GM12878 (cell line): ENCODE results near the gene ZPBP. TPM values are rescaled to one million over a fixed set of nuclear protein-coding genes. Genes with fewer than 3 reads are reported as not detected.

ENCODE experiments used
- ATAC-seq: fragments of 200-7000 bp; cut with Tn5 transposase; 3 replicates; pipeline ENCODE4 v1.9.1; 2020; ENCODE audit warnings: mild to moderate bottlenecking, moderate library complexity
- BruUV-seq: library from RNA; stranded (reverse); fragments of 400-500 nt; replicated peaks from 2 replicates; lab custom pipeline; 2021; lab: Mats Ljungman, UMichigan
- CTCF ChIA-PET: fragments of 300-600 bp; sonication (Branson Sonifier 250); formaldehyde crosslinking; extraction: SDS; loops from one replicate; lab custom pipeline; 2021; ENCODE audit warnings: inconsistent platforms; lab: Yijun Ruan, JAX
- POLR2A ChIA-PET: fragments of 350-600 bp; formaldehyde crosslinking; extraction: SDS; loops from one replicate; lab custom pipeline; 2021; ENCODE audit warnings: inconsistent platforms; lab: Charles Lee
- RAD21 ChIA-PET: fragments of 300-600 bp; sonication (Branson Sonifier 250); formaldehyde crosslinking; loops from one replicate; lab custom pipeline; 2023; ENCODE audit warnings: antibody characterized with exemption; ENCODE audit not compliant: unreplicated experiment; lab: Charles Lee
- SMC1A ChIA-PET: fragments of 300-600 bp; sonication (Branson Sonifier 250); formaldehyde crosslinking; loops from one replicate; lab custom pipeline; 2023; ENCODE audit not compliant: unreplicated experiment, uncharacterized antibody; lab: Charles Lee
- DNase-seq: peaks from one replicate; pipeline ENCODE4 v3.0.0-alpha.2; 2011; ENCODE audit warnings: low read depth, low spot score
- FAIRE-seq: peaks from 3 replicates; lab custom pipeline; 2011; peaks lifted over from hg19 to GRCh38; lab: Jason Lieb, UNC
- H2AFZ ChIP-seq: 2 replicates; pipeline ENCODE4 v1.6.0; 2011; ENCODE audit warnings: low read depth, low read length, control low read depth; ENCODE audit not compliant: control insufficient read depth
- H3K27ac ChIP-seq: 2 replicates; pipeline ENCODE4 v1.5.1; 2011; ENCODE audit warnings: control low read depth; ENCODE audit not compliant: control insufficient read depth, insufficient read depth
- H3K27me3 ChIP-seq, 2 experiments: replicated peaks in 1 of 2; 2 replicates each; pipeline versions ENCODE4 v1.6.0 to v1.6.1; 2011; ENCODE audit warnings: low read length in 1 of 2; ENCODE audit not compliant: control insufficient read depth in 2 of 2, insufficient read depth in 2 of 2
- H3K36me3 ChIP-seq, 2 experiments: 2 replicates each; pipeline ENCODE4 v1.5.1; 2011; ENCODE audit warnings: low read length in 1 of 2; ENCODE audit not compliant: control insufficient read depth in 2 of 2, insufficient read depth in 2 of 2
- H3K4me1 ChIP-seq: 2 replicates; pipeline ENCODE4 v1.6.1; 2011; ENCODE audit warnings: mild to moderate bottlenecking, low read length, moderate library complexity, mixed read lengths; ENCODE audit not compliant: control insufficient read depth, insufficient read depth
- H3K4me2 ChIP-seq: 2 replicates; pipeline ENCODE4 v1.6.0; 2011; ENCODE audit warnings: control low read depth; ENCODE audit not compliant: control insufficient read depth, insufficient read depth
- H3K4me3 ChIP-seq: fragments of 200-600 bp; sonication (generic); 2 replicates; pipeline ENCODE4 v1.5.1; 2016
- H3K79me2 ChIP-seq: 2 replicates; pipeline ENCODE4 v1.6.0; 2011; ENCODE audit warnings: low read length; ENCODE audit not compliant: control insufficient read depth, insufficient read depth
- H3K9ac ChIP-seq: 2 replicates; pipeline ENCODE4 v1.8.0; 2011; ENCODE audit warnings: low read length, control low read depth, mixed read lengths; ENCODE audit not compliant: control insufficient read depth, insufficient read depth
- H3K9me3 ChIP-seq: replicated peaks from 3 replicates; pipeline ENCODE4 v1.5.1; 2011; ENCODE audit warnings: mild to moderate bottlenecking, low read length; ENCODE audit not compliant: control insufficient read depth, insufficient read depth
- H4K20me1 ChIP-seq: 2 replicates; pipeline ENCODE4 v1.6.0; 2011; ENCODE audit not compliant: control insufficient read depth, insufficient read depth
- BACH1 ChIP-seq: fragments of 450-650 bp; IDR thresholded peaks from 2 replicates; pipeline ENCODE4 v1.6.1; 2017; ENCODE audit warnings: mild to moderate bottlenecking, borderline replicate concordance
- CEBPZ ChIP-seq: fragments of 150-350 bp; IDR thresholded peaks from 2 replicates; pipeline ENCODE4 v1.6.1; 2016; ENCODE audit warnings: low read depth, low read length
- CHD1 ChIP-seq: IDR thresholded peaks from 2 replicates; pipeline ENCODE4 v1.6.1; 2012; ENCODE audit warnings: low read depth, low read length, improper control_type of control experiment
- IKZF2 ChIP-seq, 2 experiments: fragments of 450-650 bp; IDR thresholded peaks; 2 replicates each; pipeline ENCODE4 v1.6.1; 2017; ENCODE audit warnings: mild to moderate bottlenecking in 2 of 2, moderate library complexity in 2 of 2
- MAX ChIP-seq: IDR thresholded peaks from 2 replicates; pipeline ENCODE4 v1.6.1; 2012; ENCODE audit warnings: low read depth, low read length, improper control_type of control experiment
- MEF2A ChIP-seq: IDR thresholded peaks from 2 replicates; pipeline ENCODE4 v1.6.1; 2011; ENCODE audit warnings: low read depth, mild to moderate bottlenecking, low read length, moderate library complexity; ENCODE audit not compliant: insufficient read depth
- NFYA ChIP-seq: IDR thresholded peaks from 2 replicates; pipeline ENCODE4 v1.6.1; 2011; ENCODE audit warnings: low read depth, mild to moderate bottlenecking, low read length, improper control_type of control experiment, borderline replicate concordance
- SKIL ChIP-seq: fragments of 450-650 bp; IDR thresholded peaks from 2 replicates; pipeline ENCODE4 v1.6.1; 2017; ENCODE audit warnings: mild to moderate bottlenecking, low read depth, inconsistent platforms; ENCODE audit not compliant: poor library complexity, severe bottlenecking
- SUZ12 ChIP-seq: fragments of 200-600 bp; sonication (generic); IDR thresholded peaks from one replicate; pipeline ENCODE4 v1.6.1; 2018; ENCODE audit warnings: antibody characterized with exemption, mild to moderate bottlenecking; ENCODE audit not compliant: unreplicated experiment
- TAF1 ChIP-seq: IDR thresholded peaks from 2 replicates; pipeline ENCODE4 v1.6.1; 2011; ENCODE audit warnings: mild to moderate bottlenecking, low read depth, low read length, borderline replicate concordance
- WGBS: methylation state at CpG from one replicate; pipeline ENCODE4 v1.1.6; 2016; ENCODE audit warnings: low lambda C conversion rate; ENCODE audit not compliant: insufficient replicate concordance, insufficient coverage; ENCODE audit errors: missing lambda C conversion rate; 5-methylcytosine and 5-hydroxymethylcytosine counted together
- in situ Hi-C: fragments of 300-500 bp; cut with MboI; formaldehyde crosslinking; loops from 9 replicates; pipeline ENCODE4 v1.14.3; 2018; ENCODE audit warnings: mixed read lengths
- intact Hi-C: fragments of 100-400 bp; cut with micrococcal nuclease; formaldehyde crosslinking; loops from one replicate; pipeline ENCODE4 v1.14.2; 2022; ENCODE audit not compliant: unreplicated experiment
- polyA plus RNA-seq, 11 experiments: library from polyadenylated mRNA; depleted of rRNA in 4 of 11; unstranded in 6 of 11; stranded (reverse) in 5 of 11; fragments of >200 nt; fragmentation: Nextera tagmentation in 4 of 11; fragmentation: Illumina TruSeq in 1 of 11; extraction: Ambion mirVana in 4 of 11; extraction: Trizol in 1 of 11; gene quantifications; 1 replicate in 1 of 11; 2 replicates in 10 of 11; pipeline versions ENCODE4 v1.2.1 to v1.2.3, GENCODE V29; 2011 to 2016; ENCODE audit warnings: inconsistent platforms in 2 of 11, missing spikeins in 2 of 11, low read depth in 1 of 11
- total RNA-seq, 4 experiments: library from RNA; depleted of rRNA in 3 of 4; stranded (reverse); fragments of >200 nt in 3 of 4; fragmentation: Illumina TruSeq in 1 of 4; extraction: Trizol in 1 of 4; gene quantifications; 2 replicates each; pipeline versions ENCODE4 v1.2.1 to v1.2.3, GENCODE V29; 2013 to 2021
- TF ChIP-seq, protein P1 (sequence below): fragments of 450-650 bp; formaldehyde crosslinking; IDR thresholded peaks from 2 replicates; pipeline ENCODE4 v1.4.0; 2022; ENCODE audit warnings: mild to moderate bottlenecking, moderate library complexity

Gene ZPBP
- total and polyA plus RNA-seq, 10 of the 15 experiments (the other 5 are each of a cell fraction or from before 2014, with no cell fraction given), result not detected

DNA sequence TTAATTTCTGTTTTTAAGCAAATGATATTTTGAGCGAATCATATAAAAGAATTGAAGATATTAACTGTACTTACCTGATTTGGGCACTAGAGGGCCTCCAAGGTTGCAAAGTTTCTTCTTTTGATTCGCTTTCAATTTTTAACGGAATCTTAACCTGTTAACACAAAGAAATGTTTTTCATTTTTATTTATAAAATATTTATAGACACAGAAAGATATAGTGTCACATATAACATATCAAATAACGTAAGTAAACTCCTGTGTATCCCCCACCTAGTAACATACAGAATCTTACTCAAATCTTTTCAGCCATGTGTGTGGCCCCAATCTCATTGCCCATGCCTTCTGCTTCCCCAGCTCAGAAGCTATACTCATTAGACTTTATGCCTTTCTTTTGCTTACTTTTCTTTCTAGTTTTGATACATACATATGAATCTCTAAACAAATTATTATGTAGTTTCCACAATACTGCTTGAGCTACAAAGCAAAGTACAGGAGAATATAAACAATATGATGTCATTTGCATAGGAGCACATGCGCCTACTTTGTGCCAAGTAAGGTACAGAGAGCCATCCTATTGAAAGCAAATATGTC lies 49.5 kb upstream of the ZPBP start:
- H3K36me3 ChIP-seq, result no peaks in the 10 kb centered on the region
- in situ Hi-C loops, result no loop called here
- POLR2A ChIA-PET, result interaction anchor here (0.7 kb wide), 1 partner anchor 87 kb away, joined by 5 read pairs; no protein-coding TSS in a partner anchor
- CTCF ChIA-PET, result interaction anchor here (0.6 to 12.3 kb wide), 31 partner anchors 11 to 1018 kb away, joined by 3 to 183 read pairs (median 5); no protein-coding TSS in a partner anchor
- no peak overlapping the region for H3K9ac ChIP-seq
- no peaks in the 10 kb centered on the region for H3K9me3 ChIP-seq
- H3K27ac ChIP-seq, result no peak overlapping the region
- peak overlapping the region; percentile 49 for H2AFZ ChIP-seq
- RAD21 ChIA-PET, result interaction anchor here (0.7 to 10.0 kb wide), 20 partner anchors 14 to 285 kb away, joined by 3 to 135 read pairs (median 4); partner anchors contain the start of gene IKZF1
- ATAC-seq (peak; percentile 51), FAIRE-seq (peak; percentile 86), DNase-seq (peak; percentile 24)
- H3K79me2 ChIP-seq, result no peaks in the 10 kb centered on the region
- H3K4me1 ChIP-seq, result peaks cover 24% of the 10 kb centered on the region
- H3K4me2 ChIP-seq, result peak overlapping the region; percentile 39; the same call in 1 of the 2 replicates
- H3K4me3 ChIP-seq, result no peak overlapping the region
- intact Hi-C loops, result loop anchor here (1.0 to 2.0 kb wide), 5 partner anchors 63 to 536 kb away; partner anchors contain the start of gene IKZF1
- WGBS, result 19% methylated on average over 5 of the region's 5 CpGs
- BruUV-seq, result no TSS peak
- no peaks in the 10 kb centered on the region for H4K20me1 ChIP-seq
- no peaks in the 10 kb centered on the region; a peak in 1 of 4 replicates for H3K27me3 ChIP-seq
- SMC1A ChIA-PET, result interaction anchor here (0.6 to 10.7 kb wide), 20 partner anchors 10 to 503 kb away, joined by 3 to 162 read pairs (median 4); no protein-coding TSS in a partner anchor
- TF ChIP-seq TAF1 (no peak), SKIL (no peak), MAX (no peak), IKZF2 (IDR thresholded peaks at IDR 0.05) (no peak), MEF2A (0 out of 2 replicates have a peak, but pooled peaks have one; percentile 9), CEBPZ (no peak), CHD1 (no peak), SUZ12 (no peak), BACH1 (no peak), NFYA (no peak)
- TF ChIP-seq, protein P1, sequence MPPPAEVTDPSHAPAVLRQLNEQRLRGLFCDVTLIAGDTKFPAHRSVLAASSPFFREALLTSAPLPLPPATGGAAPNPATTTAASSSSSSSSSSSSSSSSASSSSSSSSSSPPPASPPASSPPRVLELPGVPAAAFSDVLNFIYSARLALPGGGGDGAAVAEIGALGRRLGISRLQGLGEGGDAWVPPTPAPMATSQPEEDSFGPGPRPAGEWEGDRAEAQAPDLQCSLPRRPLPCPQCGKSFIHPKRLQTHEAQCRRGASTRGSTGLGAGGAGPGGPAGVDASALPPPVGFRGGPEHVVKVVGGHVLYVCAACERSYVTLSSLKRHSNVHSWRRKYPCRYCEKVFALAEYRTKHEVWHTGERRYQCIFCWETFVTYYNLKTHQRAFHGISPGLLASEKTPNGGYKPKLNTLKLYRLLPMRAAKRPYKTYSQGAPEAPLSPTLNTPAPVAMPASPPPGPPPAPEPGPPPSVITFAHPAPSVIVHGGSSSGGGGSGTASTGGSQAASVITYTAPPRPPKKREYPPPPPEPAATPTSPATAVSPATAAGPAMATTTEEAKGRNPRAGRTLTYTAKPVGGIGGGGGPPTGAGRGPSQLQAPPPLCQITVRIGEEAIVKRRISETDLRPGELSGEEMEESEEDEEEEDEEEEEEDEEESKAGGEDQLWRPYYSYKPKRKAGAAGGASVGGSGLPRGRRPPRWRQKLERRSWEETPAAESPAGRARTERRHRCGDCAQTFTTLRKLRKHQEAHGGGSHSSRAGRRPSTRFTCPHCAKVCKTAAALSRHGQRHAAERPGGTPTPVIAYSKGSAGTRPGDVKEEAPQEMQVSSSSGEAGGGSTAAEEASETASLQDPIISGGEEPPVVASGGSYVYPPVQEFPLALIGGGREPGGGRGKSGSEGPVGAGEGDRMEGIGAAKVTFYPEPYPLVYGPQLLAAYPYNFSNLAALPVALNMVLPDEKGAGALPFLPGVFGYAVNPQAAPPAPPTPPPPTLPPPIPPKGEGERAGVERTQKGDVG (CRISPR knock-in tag), result no peak
